DMS153 treated with DMSO at 0.1 percent for 48 hours (cell line): Measurements from ENCODE around the gene CAMLG.

Experiments
- DNase-seq: peaks from one replicate; lab custom pipeline; 2025; ENCODE audit not compliant: unreplicated experiment; lab: John Stamatoyannopoulos, UW

CAMLG gene

GRCh38 chr5:134777366-134777765 is 39.0 kb downstream of the CAMLG start:
- DNase-seq: no peak

- DNase-seq: no peak
Measured at GRCh38 chr5:134784241-134784920, 46.0 kb downstream of the CAMLG start.

- no peak for DNase-seq
Measured at GRCh38 chr5:134784946-134785620, 46.7 kb downstream of the CAMLG start.

- DNase-seq: no peak
Measured at GRCh38 chr5:134787692-134788091, 49.3 kb downstream of the CAMLG start.

GRCh38 chr5:134791580-134791979 is 53.2 kb downstream of the CAMLG start:
- DNase-seq: no peak

GRCh38 chr5:134792286-134792685 is 53.9 kb downstream of the CAMLG start:
- DNase-seq: no peak

- no peak for DNase-seq
Measured at GRCh38 chr5:134793111-134793510, 54.8 kb downstream of the CAMLG start.

- DNase-seq: no peak
Measured at GRCh38 chr5:134794082-134794481, 55.7 kb downstream of the CAMLG start.

GRCh38 chr5:134794819-134795218 is 56.5 kb downstream of the CAMLG start:
- DNase-seq: no peak

- no peak for DNase-seq
Measured at GRCh38 chr5:134798468-134798867, 60.1 kb downstream of the CAMLG start.
